NCI-H510A treated with DMSO at 0.1 percent for 48 hours (cell line): ENCODE measurements around the gene HEATR5A.
"Not testable (repeated sequence)": the region's sequence is repeated elsewhere in the genome, so short reads cannot be mapped to it uniquely, and the experiment has no call there.

Source experiments
- DNase-seq: peaks from one replicate; lab custom pipeline; 2025; lab: John Stamatoyannopoulos, UW

HEATR5A gene

DNA sequence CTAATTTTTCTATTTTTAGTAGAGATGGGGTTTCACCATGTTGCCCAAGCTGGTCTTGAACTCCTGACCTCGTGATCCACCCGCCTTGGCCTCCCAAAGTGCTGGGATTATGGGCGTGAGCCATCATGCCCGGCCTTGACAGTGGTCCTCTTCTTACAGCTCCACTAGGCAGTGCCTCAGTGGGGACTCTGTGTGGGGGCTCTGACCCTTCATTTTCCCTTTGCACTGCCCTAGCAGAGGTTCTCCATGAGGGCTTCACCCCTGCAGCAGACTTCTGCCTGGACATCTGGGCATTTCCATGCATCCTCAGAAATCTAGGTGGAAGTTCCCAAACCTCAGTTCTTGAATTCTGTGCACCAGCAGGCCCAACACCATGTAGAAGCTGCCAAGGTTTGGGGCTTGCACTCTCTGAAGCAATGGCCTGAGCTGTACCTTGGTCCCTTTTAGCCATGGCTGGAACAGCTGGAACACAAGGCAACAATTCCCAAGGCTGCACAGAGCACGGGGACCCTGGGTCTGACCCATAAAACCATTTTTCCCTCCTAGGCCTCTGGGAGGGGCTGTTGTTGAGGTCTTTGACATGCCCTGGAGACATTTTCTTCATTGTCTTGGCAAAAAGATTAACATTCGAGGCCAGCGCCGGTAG lies 90.4 kb downstream of the HEATR5A start:
- DNase-seq: not testable (repeated sequence)

DNA sequence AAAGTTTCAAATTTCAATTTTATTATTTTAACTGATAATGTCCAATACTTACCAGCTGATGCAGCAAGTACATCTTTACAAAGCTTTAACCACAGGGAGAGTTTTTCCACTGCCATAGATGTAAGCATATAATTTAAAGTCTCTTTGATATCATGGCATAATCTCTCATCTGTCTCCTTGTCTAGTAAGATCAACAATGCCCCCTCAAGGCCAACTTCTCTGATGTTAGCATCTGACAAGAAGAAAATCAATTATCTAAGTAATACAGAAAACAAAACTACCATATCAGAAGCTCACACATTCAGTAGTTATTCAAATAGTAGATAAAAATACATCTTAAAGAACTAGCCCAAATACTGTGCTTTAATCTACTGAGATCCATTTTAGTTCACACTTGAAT lies 94.2 kb downstream of the HEATR5A start:
- no peak for DNase-seq

DNA sequence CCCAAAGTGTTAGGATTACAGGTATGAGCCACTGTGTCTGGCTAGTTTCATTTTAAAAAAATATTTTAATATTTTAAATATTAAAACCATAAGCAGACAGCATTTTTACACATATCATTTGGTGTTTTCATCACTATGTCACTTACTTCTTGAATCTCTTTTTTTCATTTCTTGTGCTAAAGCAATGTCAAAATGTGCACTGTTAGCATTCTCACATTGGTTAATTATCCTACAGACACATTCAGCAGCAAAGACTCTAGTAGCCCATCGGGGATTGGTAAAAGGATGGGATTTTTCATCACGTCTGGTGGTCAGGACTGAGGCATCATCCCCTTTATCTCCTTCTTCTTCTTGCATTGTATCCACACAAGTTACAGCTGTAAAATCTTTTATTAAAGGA lies 96.9 kb downstream of the HEATR5A start:
- no peak for DNase-seq

DNA sequence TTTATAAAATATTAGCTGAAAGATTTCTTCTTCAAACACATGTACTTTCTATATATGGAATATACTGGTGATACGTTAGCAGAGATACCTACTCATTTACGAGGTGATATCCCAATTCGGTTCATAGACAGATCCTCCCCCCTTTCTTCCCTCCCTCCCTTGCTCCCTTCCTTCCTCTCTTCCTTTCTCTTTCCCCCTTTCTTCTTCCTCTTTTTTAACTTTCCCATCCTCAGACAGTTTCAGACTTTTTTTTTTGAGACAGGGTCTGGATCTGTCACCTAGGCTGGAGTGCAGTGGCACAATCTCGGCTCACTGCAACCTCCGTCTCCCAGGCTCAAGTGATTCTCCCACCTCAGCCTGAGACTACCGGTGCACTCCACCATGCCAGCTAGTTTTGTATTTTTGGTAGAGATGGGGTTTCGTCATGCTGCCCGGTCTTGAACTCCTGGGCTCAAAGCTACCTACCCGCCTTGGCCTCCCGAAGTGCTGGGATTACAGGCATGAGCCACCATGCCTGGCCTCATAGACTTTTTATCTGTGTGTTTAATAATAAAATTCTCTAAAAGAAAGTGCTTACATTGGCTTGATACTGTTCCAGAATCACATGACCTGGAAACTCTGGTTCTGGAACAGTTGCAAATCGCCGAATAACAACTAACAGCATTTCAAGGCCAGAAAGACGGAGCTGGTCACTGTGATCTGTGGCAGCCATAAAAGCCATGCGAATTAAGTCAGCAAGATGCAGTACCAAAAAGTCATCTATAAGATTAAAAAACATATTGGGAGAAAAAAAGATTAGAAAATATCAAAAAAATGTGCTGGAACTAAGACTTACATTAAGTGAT lies 99.2 kb downstream of the HEATR5A start:
- no peak for DNase-seq

DNA sequence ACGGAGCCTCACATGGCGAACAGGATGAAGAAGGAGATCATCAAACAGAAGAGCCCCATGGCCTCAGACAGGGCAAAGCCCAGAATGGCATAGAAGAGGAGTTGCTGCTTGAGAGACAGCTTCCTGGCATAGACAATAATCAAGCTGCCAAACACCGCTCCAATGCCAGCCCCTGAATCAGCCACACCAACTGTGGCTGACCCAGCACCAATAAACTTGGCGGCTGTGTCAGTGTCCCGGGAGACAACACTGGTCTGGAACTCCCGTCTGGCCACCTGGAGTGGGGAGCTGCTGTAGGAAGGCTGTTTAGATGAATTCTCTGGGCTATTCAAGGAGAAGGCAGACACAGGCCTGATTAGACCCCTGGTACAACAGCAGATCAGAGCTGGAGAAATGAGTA lies 100.1 kb downstream of the HEATR5A start:
- DNase-seq: no peak

DNA sequence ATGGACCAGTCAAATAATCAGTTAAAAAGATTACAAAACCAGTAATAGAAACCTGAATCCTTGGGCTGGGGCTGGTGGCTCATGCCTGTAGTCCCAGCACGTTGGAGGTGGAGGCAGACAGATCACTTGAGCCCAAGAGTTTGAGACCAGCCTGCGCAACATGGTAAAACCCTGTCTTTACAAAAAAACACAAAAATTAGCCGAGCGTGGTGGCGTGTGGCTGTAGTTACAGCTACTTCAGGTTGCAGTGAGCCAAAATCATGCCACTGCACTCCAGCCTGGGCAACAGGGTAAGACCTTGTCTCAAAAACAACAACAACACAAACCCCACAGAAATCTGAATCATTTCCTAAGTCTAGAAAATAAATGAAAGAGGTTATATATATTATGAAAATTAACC lies 100.6 kb downstream of the HEATR5A start:
- DNase-seq: no peak

DNA sequence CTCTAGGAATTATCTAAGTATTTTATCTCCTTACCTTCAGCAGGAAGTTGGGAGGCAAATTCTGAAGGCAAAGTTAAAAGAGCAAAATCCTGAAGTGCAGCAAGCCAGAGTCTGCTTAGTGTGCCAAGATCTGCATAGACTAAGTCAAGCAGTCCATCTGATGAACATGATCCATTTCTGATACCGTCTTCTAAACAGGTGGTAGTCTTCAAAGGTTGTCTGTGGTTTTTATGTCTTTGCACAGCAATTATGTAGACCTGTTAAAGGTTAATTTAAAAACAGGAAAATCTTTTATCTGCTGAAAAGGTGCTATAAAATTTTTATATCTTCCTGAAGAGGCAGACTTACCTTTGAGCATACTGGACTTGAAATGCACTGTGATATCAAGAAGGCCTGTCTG lies 107.4 kb downstream of the HEATR5A start:
- DNase-seq: no peak

DNA sequence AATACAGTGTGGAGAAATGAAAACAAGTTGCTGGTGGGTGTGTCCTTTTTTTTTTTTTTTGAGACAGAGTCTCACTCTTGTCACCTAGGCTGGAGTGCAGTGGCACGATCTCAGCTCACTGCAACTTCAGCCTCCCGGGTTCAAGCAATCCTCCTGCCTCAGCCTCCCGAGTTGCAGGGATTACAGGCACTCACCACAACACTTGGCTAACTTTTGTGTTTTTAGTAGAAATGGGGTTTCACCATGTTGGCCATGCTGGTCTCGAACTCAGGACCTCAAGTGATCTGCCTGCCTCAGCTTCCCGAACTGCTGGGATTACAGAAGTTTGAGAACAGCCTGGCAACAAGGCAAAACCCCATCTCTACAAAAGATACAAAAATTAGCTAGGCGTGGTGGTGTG lies 108.0 kb downstream of the HEATR5A start:
- DNase-seq: not testable (repeated sequence)

DNA sequence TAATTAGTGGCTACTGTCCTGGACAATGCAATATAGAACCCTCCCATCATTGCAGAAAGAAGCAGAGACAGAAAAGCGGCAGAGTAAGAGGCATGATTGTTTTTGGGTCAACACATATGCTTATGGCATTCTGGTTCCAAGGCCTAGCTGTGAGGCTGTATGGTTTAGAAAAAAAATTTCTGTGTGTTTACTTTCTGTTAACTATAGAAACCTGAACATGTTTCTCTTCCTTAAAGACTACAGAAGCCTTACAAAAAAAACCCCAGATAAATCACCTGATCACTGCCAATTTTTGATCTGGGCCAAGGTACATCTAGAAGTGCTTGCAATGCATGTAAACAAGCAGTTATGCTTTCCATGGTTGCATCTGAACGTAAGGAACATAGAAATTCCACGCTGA lies 112.7 kb downstream of the HEATR5A start:
- no peak for DNase-seq

DNA sequence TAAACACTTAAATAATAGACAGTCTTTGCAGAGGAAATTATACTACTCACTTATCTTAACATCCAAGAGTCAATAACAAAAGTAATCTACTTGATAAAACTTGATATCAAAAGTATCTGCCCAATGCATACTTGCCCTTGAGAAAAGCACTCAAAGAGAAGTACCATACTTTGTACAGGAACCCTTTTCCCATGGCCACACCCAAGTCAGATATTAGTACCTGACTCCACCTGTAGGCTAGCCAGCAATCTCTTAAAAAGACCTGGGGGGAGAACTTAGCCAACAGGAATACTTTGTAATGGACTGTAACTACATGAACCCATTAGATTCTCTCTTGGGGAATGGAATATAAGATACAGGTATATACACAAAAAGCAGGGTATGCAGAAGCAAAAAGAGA lies 113.2 kb downstream of the HEATR5A start:
- DNase-seq: no peak

DNA sequence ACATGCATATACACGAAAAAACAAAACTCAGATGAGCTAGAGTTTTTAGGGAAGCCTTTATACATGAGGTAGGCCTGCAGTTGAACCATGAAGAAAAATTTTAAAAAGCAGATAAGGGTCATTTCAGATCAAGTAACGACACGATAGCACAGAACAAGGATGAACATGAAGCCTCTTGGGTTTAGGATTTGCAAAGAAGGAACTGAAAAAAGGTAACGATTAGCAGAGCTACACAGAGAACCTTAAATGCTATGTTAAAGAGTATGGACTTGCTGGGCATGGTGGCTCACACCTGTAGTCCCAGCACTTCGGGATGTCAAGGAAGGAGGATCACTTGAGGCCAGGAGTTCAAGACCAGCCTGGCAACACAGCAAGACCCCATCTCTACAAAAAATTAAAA lies 116.7 kb downstream of the HEATR5A start:
- DNase-seq: no peak

DNA sequence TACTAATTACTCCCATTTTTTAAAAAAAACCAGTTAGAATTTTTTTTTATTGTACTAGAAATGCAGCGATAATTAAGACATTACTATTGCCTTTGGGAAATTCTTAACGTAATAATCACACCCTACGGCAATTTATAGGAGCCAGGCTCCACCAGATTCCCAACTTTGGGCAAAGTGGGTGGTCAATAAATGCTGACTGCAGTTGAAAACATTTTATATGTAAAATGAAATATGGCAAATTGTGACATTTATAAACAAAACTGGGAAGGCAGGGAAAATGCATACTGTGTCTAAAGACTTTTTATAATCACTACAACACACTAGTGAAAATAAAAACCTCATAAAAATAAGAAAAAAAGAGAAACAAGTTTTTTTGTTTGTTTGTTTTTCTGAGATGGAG lies 119.5 kb downstream of the HEATR5A start:
- no peak for DNase-seq

DNA sequence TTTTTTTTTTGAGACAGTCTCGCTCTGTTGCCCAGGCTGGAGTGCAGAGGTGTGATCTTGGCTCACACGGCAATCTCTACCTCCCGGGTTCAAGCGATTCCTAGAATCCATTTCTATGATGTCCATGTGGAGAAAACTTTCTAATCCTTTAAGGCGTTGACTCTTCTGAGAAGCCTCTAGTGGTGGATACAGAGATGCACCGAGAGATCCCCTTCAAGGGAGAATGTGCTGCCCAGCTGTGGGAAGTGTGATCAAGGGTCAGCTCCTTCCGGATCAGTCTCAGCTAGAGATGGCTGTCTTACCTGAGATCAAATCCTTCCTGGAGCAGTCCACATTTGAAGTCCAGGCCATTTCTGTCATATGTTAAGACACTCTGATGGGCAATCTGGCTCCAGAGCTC lies 120.1 kb downstream of the HEATR5A start:
- no peak for DNase-seq

DNA sequence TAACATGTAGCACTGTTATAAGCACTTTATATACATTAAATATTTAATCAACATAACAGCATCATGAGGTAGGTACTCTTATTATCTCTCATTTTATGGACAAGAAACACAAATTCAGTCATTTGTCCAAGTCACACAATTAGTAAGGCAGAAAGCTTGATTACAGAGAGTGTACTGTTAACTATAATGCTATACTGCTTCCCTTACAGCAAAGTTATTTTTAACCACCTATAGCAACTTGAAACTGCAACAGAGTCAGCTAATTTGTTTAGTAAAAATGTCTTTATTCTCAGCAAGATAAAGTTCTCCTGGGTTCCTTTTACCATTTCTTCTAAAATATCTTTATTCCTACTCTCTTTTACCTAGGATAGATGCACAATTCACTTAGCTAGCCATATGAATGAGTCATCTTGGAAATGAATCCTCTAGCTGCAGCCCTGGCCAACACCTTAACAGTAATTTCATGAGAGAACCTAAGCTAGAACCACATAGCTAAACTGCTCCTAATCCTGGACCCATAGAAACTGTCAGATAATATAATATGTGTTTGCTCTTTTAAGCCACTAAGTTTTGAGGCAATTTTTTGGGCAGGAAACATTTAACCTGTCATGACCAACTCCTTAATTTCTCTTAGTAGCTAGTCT lies 122.5 kb downstream of the HEATR5A start:
- DNase-seq: no peak

DNA sequence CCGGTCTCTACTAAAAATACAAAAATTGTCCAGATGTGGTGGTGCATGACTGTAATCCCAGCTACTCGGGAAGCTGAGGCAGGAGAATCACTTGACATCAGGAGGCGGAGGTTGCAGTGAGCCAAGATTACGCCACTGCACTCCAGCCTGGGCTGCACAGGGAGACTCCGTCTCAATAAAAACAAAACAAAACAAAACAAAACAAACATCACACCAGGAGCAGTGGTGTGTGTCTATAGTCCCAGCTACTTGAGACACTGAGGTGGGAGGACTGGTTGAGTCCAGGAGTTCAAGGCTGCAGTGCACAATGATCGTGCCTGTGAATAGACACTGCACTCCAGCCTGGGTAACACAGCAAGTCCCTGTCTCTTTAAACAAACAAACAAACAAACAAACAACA lies 123.2 kb downstream of the HEATR5A start:
- DNase-seq: no peak

DNA sequence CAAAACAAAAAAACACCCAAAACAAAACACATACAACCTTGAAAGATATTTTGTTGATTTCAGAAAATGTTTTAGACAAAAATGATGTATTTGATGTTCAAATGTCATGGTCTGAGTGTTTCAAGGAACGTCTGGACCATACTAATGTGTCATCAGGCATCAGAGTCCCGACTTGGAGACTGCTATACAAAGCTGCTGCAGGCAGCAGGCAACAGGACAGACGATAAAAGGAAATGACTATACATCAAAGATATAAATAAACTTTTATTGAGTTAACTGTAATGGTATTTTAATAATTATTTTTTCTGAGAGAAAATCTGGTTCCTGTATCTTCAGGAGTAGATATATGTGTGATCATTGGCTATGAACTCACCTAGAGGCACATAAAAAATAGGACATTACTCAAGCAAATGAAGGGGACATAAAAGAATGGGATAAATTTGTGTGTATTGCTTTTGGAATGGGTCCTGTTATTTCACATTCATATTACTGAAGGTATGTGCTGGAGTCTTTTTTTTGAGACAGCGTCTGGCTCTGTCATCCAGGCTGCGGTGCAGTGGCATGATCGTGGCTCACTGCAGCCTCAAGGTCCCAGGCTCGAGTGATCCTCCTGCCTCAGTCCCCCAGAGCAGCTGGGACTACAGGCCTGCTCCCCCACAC lies 125.5 kb downstream of the HEATR5A start:
- DNase-seq: no peak

DNA sequence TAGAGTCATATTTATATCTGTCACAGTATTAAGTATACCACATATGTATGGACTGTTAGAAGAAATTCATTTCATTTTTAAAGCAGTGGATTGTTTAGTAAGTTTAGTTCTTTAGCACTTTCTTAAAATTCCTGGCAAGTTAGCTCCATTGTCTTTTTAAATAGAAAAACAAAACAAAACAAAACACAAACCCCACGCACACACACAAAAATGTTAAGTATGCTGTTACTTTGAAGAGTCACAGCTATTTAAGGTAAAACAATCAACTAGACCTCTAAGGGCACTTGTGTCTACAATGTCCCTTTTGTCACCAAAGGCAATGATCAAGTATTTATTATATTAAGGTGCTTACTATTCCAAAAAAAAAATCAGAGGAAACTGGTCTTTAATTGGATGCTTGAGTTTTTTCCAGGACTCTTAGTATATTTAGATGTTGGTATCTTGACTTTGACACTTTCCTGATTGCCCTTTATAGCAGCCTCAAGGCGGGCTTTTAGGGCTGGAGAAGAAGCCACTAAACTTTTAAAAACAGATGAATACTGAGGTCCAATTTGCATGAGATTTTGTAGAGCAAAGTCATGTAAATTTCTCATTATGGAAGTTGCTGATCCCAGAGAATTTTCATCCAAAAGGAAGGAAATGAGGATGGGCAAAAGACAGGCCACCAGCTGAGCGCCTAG lies 127.3 kb downstream of the HEATR5A start:
- no peak for DNase-seq

DNA sequence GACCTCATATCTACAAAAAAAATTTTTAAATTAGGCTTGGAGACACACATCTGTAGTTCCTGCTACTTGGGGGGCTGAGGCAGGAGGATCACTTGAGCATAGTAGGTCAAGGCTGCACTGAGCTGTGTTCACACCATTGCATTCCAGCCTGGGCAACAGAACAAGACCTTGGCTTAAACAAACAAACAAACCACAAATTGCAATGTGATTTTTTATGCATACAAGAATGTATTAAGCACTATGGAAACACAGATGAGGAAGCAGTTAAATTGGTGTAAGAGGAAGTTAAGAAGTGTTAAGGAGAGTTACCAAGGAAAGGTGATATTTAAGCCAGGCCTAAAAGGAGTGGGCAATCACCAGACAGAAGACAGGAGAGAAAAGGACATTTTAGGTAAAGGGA lies 129.1 kb downstream of the HEATR5A start:
- DNase-seq: no peak

DNA sequence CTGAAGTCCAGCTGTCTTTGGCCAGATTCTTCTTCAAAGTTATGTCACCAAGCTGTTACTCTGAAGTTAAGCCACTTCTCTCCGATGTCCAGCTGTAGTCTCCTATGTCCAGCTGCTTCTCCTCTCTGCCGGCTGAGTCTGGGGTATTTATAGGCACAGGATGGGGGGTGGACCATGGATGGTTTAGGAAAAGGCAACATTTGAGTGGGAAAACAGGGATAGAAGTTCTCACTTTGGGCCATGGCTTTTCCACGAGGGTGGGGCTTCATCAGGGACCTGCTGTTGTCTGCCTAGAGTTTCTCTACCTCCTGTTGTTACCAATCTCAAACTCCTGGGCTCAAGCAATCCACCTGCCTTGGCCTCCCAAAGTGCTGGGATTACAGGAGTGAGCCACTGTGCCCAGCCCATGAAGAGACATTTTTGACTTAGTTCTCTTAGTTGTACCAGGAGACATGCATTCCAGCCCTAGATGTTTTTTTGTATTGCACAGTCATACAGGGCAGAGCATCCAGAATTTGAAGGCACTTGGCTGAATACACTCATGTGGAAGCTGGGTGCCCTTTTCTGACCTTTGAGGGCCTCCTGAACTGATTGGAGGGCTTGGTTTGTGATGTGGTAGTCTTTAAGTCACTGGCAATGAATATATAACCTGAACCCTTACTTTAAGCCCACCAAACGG lies 132.9 kb downstream of the HEATR5A start:
- no peak for DNase-seq

DNA sequence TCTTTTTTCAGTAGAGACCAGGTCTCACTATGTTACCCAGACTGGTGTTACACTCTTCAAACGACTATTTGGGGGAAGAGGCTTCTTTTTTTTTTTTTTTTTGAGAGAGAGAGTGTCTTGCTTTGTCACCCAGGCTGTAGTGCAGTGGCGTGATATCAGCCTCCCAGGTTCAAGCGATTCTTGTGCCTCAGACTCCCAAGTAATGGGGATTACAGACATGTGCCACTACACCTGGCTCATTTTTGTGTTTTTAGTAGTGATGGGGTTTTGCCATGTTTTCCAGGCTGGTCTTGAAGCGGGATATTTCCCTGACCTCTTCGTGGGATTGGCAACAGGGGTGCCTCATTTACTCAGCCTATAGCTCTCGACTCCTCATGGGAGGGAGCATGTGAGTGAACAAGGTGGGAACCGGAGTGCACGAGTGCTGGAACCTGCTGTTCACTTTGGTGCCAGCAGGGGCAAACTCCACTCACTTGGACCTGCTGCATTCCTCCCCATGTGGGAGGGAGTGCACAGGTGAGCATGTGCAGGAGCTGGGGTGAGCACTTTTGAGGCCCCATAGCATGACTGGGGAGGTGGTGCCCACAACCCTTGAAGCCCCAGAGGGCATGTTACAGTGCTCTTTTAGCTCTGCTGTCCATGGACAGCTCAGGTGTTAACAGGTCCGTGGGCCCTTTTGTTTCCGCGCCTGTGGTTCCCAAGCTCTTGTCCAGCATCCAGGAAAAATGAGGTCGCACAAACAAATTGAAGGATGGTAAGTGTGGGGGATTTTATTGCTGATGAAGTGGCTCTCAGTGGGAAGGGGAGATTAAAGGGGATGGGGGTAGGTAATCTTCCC lies 133.7 kb downstream of the HEATR5A start:
- DNase-seq: no peak
